Colonic mucosa (tissue), 4 donors: ENCODE measurements around the gene PRKCA. TPM values are rescaled to one million over a fixed set of nuclear protein-coding genes. Genes with fewer than 3 reads are reported as not detected.

Source experiments
- DNase-seq: peaks from one replicate; pipeline ENCODE4 v3.0.0-alpha.2; 2020
- H3K27ac ChIP-seq: fragments of 200-600 bp; one replicate; pipeline ENCODE4 v1.8.0; 2021
- H3K27me3 ChIP-seq: fragments of 200-600 bp; one replicate; pipeline ENCODE4 v1.8.0; 2021
- H3K36me3 ChIP-seq: fragments of 200-600 bp; one replicate; pipeline ENCODE4 v1.8.0; 2021
- H3K4me1 ChIP-seq: fragments of 200-600 bp; one replicate; pipeline ENCODE4 v1.8.0; 2021; ENCODE audit warnings: mild to moderate bottlenecking
- H3K4me3 ChIP-seq: fragments of 200-600 bp; one replicate; pipeline ENCODE4 v1.8.0; 2021
- H3K9ac ChIP-seq, 2 donors: one replicate each; pipeline ENCODE4 v1.7.0; 2013; ENCODE audit warnings: control low read depth in 2 of 2, low read depth in 2 of 2, low read length in 2 of 2
- H3K9me3 ChIP-seq: fragments of 200-600 bp; one replicate; pipeline ENCODE4 v1.8.0; 2021
- CTCF ChIP-seq: fragments of 200-600 bp; IDR thresholded peaks from one replicate; pipeline ENCODE4 v1.8.0; 2022; ENCODE audit warnings: antibody characterized with exemption, mild to moderate bottlenecking
- intact Hi-C: fragments of 100-400 bp; cut with DNase I; formaldehyde crosslinking; loops from one replicate; pipeline ENCODE4 v1.14.1; 2022
- total RNA-seq, 2 donors: library from RNA; stranded (reverse); fragmentation: NEBNext Ultra II Directional in 1 of 2; extraction: Animal tissue kit (Norgen Biotek cat#: 25700) in 1 of 2; gene quantifications; one replicate each; pipeline ENCODE4 v1.2.1, GENCODE V29; 2021
- donor health status: healthy.
- donor health status: DM: no; HTN: no; CAD: no.
- donor health status: DM: no; HTN: no; CAD: no.

PRKCA gene
- total RNA-seq, 2 donors from 2014 or later: 40.0 to 41.8 TPM

GRCh38 chr17:66593116-66593515, 290.7 kb downstream of the PRKCA start:
- intact Hi-C loops: no loop called here
- TF ChIP-seq CTCF: no peak
- Histone ChIP-seq H3K27ac (no peak overlapping the region), H3K4me3 (no peak overlapping the region), H3K36me3 (no peaks in the 10 kb centered on the region), H3K9me3 (no peaks in the 10 kb centered on the region), H3K4me1 (no peaks in the 10 kb centered on the region), H3K9ac (no peak overlapping the region), H3K27me3 (no peaks in the 10 kb centered on the region)
- DNase-seq: no peak

GRCh38 chr17:66595893-66596292, 293.5 kb downstream of the PRKCA start:
- no peak for DNase-seq
- H3K27me3 ChIP-seq: no peaks in the 10 kb centered on the region
- no peak overlapping the region for H3K27ac ChIP-seq
- H3K4me3 ChIP-seq: no peak overlapping the region
- TF ChIP-seq CTCF: no peak
- no peak overlapping the region for H3K9ac ChIP-seq
- H3K9me3 ChIP-seq: no peaks in the 10 kb centered on the region
- no peaks in the 10 kb centered on the region for H3K4me1 ChIP-seq
- intact Hi-C loops: no loop called here
- no peaks in the 10 kb centered on the region for H3K36me3 ChIP-seq

DNA sequence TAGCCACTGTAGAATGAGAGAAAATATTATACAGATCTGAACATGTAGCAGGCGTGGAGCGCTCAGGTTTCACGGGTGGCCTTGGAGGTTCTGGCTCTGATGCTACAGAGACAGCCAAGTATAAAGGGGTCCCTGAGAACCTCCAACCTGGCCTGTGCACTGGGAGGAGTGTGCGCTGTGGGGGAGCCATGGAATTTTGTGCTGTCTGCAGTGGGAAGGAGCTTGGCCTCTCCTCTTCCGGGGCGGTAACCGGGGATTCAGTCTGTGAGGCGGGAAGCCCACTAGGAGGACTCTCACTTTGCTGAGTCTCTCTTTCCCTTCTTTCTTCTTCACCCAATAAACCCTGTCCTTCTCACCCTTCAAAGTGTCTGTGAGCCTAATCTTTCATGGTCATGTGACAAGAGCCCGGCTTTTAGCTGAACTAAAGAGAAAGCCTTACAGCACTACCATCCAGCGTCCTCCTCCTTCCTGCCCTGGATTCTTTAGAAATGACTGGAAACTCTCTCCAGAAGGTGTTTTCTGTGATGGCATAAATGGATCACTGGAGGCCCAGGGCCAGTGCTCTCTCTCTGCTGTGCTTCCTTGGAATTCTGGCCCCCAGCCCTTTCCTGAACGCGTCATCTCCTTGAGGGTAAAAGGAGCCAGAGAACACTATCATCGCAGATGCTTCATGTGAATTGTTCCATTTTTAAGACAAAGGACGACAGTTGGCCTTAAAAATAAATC, 300.4 kb downstream of the PRKCA start:
- Histone ChIP-seq H3K9ac (no peak overlapping the region), H3K27ac (peak overlapping the region; percentile 27), H3K4me3 (no peak overlapping the region), H3K27me3 (no peaks in the 10 kb centered on the region), H3K36me3 (no peaks in the 10 kb centered on the region), H3K4me1 (no peaks in the 10 kb centered on the region), H3K9me3 (no peaks in the 10 kb centered on the region)
- no peak for DNase-seq
- TF ChIP-seq CTCF: no peak
- intact Hi-C loops: no loop called here

- no peak overlapping the region for H3K27ac ChIP-seq
- DNase-seq: no peak
- no peak overlapping the region for H3K4me3 ChIP-seq
- TF ChIP-seq CTCF: no peak
- H3K27me3 ChIP-seq: no peaks in the 10 kb centered on the region
- intact Hi-C loops: no loop called here
- H3K36me3 ChIP-seq: no peaks in the 10 kb centered on the region
- no peaks in the 10 kb centered on the region for H3K4me1 ChIP-seq
- H3K9ac ChIP-seq: no peak overlapping the region
- H3K9me3 ChIP-seq: no peaks in the 10 kb centered on the region
Observed at GRCh38 chr17:66604376-66604775, 302.0 kb downstream of the PRKCA start.

DNA sequence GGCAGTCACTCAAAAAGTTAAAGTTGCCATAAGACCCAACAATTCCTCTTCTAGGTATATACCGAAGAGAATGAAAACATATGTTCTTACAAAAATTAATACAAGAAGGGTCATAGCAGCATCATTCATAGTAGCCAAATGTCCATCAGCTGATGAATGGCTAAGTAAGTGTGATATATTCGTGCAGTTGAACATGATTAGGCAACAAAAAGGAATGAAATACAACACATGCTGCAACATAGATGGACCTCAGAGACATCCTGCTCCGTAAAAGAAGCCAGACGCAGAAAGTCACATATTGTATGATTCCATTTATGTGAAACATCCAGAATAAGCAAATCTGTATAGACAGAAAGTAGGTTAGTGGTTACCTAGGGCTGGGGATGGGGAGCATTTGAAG, 303.1 kb downstream of the PRKCA start:
- Histone ChIP-seq H3K27ac (no peak overlapping the region), H3K4me3 (no peak overlapping the region), H3K9ac (no peak overlapping the region), H3K27me3 (no peaks in the 10 kb centered on the region), H3K4me1 (no peaks in the 10 kb centered on the region), H3K36me3 (no peaks in the 10 kb centered on the region), H3K9me3 (no peaks in the 10 kb centered on the region)
- no peak for DNase-seq
- intact Hi-C loops: no loop called here
- TF ChIP-seq CTCF: no peak
